H9 (cell line): ENCODE measurements around the gene MICA. TPM values are rescaled to one million over a fixed set of nuclear protein-coding genes. Genes with fewer than 3 reads are reported as not detected.
"Not testable (repeated sequence)": the region's sequence is repeated elsewhere in the genome, so short reads cannot be mapped to it uniquely, and the experiment has no call there.

Source experiments
- DNase-seq: peaks from one replicate; pipeline ENCODE4 v3.0.0-alpha.2; 2017
- H2AFZ ChIP-seq: one replicate; pipeline ENCODE4 v1.6.1; 2013; ENCODE audit warnings: mild to moderate bottlenecking, low read length, control low read depth, moderate library complexity
- H2AK5ac ChIP-seq: 2 replicates; pipeline ENCODE4 v1.6.1; 2013; ENCODE audit warnings: low read length, control low read depth, mixed read lengths; ENCODE audit not compliant: insufficient read length
- H2BK120ac ChIP-seq: one replicate; pipeline ENCODE4 v1.6.1; 2013; ENCODE audit warnings: low read depth, mild to moderate bottlenecking, low read length, control low read depth, inconsistent platforms; ENCODE audit not compliant: poor library complexity, severe bottlenecking
- H2BK12ac ChIP-seq: 2 replicates; pipeline ENCODE4 v1.6.1; 2013; ENCODE audit warnings: low read length, control low read depth, mixed read lengths, low read depth; ENCODE audit not compliant: insufficient read length
- H2BK15ac ChIP-seq: 2 replicates; pipeline ENCODE4 v1.6.1; 2013; ENCODE audit warnings: low read depth, low read length, control low read depth
- H2BK20ac ChIP-seq: one replicate; pipeline ENCODE4 v1.6.1; 2013; ENCODE audit warnings: low read depth, mild to moderate bottlenecking, low read length, control low read depth, inconsistent platforms; ENCODE audit not compliant: poor library complexity, severe bottlenecking
- H2BK5ac ChIP-seq: 2 replicates; pipeline ENCODE4 v1.6.1; 2013; ENCODE audit warnings: low read length, control low read depth, mixed read lengths; ENCODE audit not compliant: insufficient read length
- H3K14ac ChIP-seq: 2 replicates; pipeline ENCODE4 v1.6.1; 2013; ENCODE audit warnings: low read length, control low read depth; ENCODE audit not compliant: insufficient read depth
- H3K18ac ChIP-seq: 2 replicates; pipeline ENCODE4 v1.6.1; 2013; ENCODE audit warnings: low read depth, mild to moderate bottlenecking, mixed read lengths, low read length, control low read depth; ENCODE audit not compliant: insufficient read length
- H3K23ac ChIP-seq: 2 replicates; pipeline ENCODE4 v1.6.1; 2013; ENCODE audit warnings: low read length, control low read depth, mixed read lengths, low read depth; ENCODE audit not compliant: insufficient read length
- H3K23me2 ChIP-seq: 2 replicates; pipeline ENCODE4 v1.6.1; 2013; ENCODE audit warnings: low read depth, mild to moderate bottlenecking, mixed read lengths, low read length, control low read depth; ENCODE audit not compliant: insufficient read length, poor library complexity, severe bottlenecking
- H3K27ac ChIP-seq: 2 replicates; pipeline ENCODE4 v1.5.1; 2013; ENCODE audit warnings: low read length, control low read depth, mixed read lengths, low read depth; ENCODE audit not compliant: insufficient read length
- H3K27me3 ChIP-seq: 2 replicates; pipeline ENCODE4 v1.6.1; 2013; ENCODE audit warnings: low read length, control low read depth, inconsistent platforms; ENCODE audit not compliant: insufficient read depth
- H3K4ac ChIP-seq: 2 replicates; pipeline ENCODE4 v1.6.1; 2013; ENCODE audit warnings: low read depth, mild to moderate bottlenecking, control low read depth, inconsistent platforms, low read length, moderate library complexity
- H3K4me1 ChIP-seq: 2 replicates; pipeline ENCODE4 v1.6.1; 2013; ENCODE audit warnings: low read length, control low read depth, inconsistent platforms; ENCODE audit not compliant: insufficient read depth
- H3K4me2 ChIP-seq: 2 replicates; pipeline ENCODE4 v1.6.1; 2013; ENCODE audit warnings: low read length, control low read depth, mixed read lengths; ENCODE audit not compliant: insufficient read length, insufficient read depth
- H3K56ac ChIP-seq: 2 replicates; pipeline ENCODE4 v1.6.1; 2013; ENCODE audit warnings: low read depth, mild to moderate bottlenecking, mixed read lengths, low read length, control low read depth; ENCODE audit not compliant: insufficient read length
- H3K79me1 ChIP-seq: 2 replicates; pipeline ENCODE4 v1.6.1; 2013; ENCODE audit warnings: low read depth, mild to moderate bottlenecking, moderate library complexity, low read length, control low read depth, inconsistent platforms; ENCODE audit not compliant: insufficient read depth, poor library complexity, severe bottlenecking
- H3K79me2 ChIP-seq: 2 replicates; pipeline ENCODE4 v1.6.1; 2013; ENCODE audit warnings: low read length, control low read depth, inconsistent platforms; ENCODE audit not compliant: insufficient read depth
- H3K9ac ChIP-seq: 2 replicates; pipeline ENCODE4 v1.6.1; 2013; ENCODE audit warnings: low read length, control low read depth, mixed read lengths; ENCODE audit not compliant: insufficient read length; ENCODE audit errors: extremely low read depth
- H3K9me3 ChIP-seq: one replicate; pipeline ENCODE4 v1.6.1; 2013; ENCODE audit warnings: low read depth, low read length, inconsistent platforms; ENCODE audit not compliant: control insufficient read depth
- H3T11ph ChIP-seq: one replicate; pipeline ENCODE4 v1.6.1; 2013; ENCODE audit warnings: mild to moderate bottlenecking, low read length, control low read depth, inconsistent platforms
- H4K20me1 ChIP-seq: one replicate; pipeline ENCODE4 v1.6.1; 2013; ENCODE audit not compliant: control insufficient read depth, insufficient read length, insufficient read depth
- H4K5ac ChIP-seq: 2 replicates; pipeline ENCODE4 v1.6.1; 2013; ENCODE audit warnings: low read depth, mild to moderate bottlenecking, mixed read lengths, low read length, control low read depth; ENCODE audit not compliant: insufficient read length
- H4K8ac ChIP-seq: replicated peaks from 2 replicates; pipeline ENCODE4 v1.6.1; 2013; ENCODE audit warnings: low read length, control low read depth, mixed read lengths, low read depth; ENCODE audit not compliant: insufficient read length
- H4K91ac ChIP-seq: 2 replicates; pipeline ENCODE4 v1.6.1; 2013; ENCODE audit warnings: low read depth, mild to moderate bottlenecking, moderate library complexity, mixed read lengths, low read length, control low read depth; ENCODE audit not compliant: insufficient read length
- H3K27ac Mint-ChIP-seq, 3 experiments: 2 replicates in 2 of 3; 3 replicates in 1 of 3; pipeline ENCODE4 v1.8.0; 2020 to 2021; ENCODE audit warnings: mixed read lengths in 3 of 3, mild to moderate bottlenecking in 1 of 3, moderate library complexity in 1 of 3
- H3K27me3 Mint-ChIP-seq: 2 replicates; pipeline ENCODE4 v1.8.0; 2021; ENCODE audit warnings: low read depth, mild to moderate bottlenecking, moderate library complexity, mixed read lengths
- H3K36me3 Mint-ChIP-seq, 3 experiments: 2 replicates in 2 of 3; 3 replicates in 1 of 3; pipeline ENCODE4 v1.8.0; 2020 to 2021; ENCODE audit warnings: low read depth in 3 of 3, mixed read lengths in 3 of 3; ENCODE audit not compliant: insufficient read depth in 1 of 3
- H3K4me1 Mint-ChIP-seq, 2 experiments: 2 replicates each; pipeline ENCODE4 v1.8.0; 2020; ENCODE audit warnings: mixed read lengths in 2 of 2
- H3K4me3 Mint-ChIP-seq, 2 experiments: 2 replicates in 1 of 2; 3 replicates in 1 of 2; pipeline ENCODE4 v1.8.0; 2020 to 2021; ENCODE audit warnings: mild to moderate bottlenecking in 2 of 2, mixed read lengths in 2 of 2, moderate library complexity in 1 of 2
- H3K9me3 Mint-ChIP-seq, 2 experiments: 2 replicates in 1 of 2; 3 replicates in 1 of 2; pipeline ENCODE4 v1.8.0; 2020; ENCODE audit warnings: mild to moderate bottlenecking in 2 of 2, mixed read lengths in 2 of 2, moderate library complexity in 1 of 2
- WGBS: extraction: QIAGEN DNeasy Blood & Tissue Kit; methylation state at CpG from one replicate; pipeline ENCODE4 v1.1.7; 2013; ENCODE audit warnings: missing lambda C conversion rate, low lambda C conversion rate, mixed read lengths; ENCODE audit not compliant: insufficient read length; ENCODE audit errors: extremely low coverage; 5-methylcytosine and 5-hydroxymethylcytosine counted together
- total RNA-seq: library from RNA; stranded (reverse); gene quantifications from 2 replicates; pipeline ENCODE4 v1.2.1, GENCODE V29; 2021
- TF ChIP-seq, protein P1 (sequence below): fragments of 200-600 bp; sonication (generic); conservative IDR thresholded peaks from 3 replicates; pipeline ENCODE4 v1.8.0; 2021; ENCODE audit warnings: antibody characterized with exemption, mild to moderate bottlenecking

Gene MICA
- total RNA-seq, 1 experiment from 2014 or later: 8.5 TPM

DNA sequence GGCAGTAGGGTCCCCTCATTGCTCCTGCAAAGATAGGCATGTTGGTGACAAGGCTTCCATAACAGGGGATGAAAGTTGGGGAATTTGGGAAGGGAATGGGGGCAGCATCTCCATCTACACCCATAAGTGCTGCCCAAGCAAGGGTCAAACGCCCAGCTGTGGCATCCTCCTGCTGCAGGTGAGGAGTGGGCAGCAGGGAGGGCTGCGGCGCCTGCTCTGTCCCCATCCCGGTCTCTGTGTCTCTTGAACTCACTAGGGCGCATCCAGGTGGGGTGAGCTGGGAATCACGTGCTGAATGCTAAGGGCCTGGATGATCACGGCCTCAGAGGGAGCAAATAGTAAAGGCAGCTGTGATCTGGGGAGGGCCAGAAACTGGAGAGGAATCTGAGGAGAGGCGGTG lies 9.1 kb downstream of the MICA start:
- Histone ChIP-seq H2BK5ac (no peak overlapping the region), H3K23ac (no peak overlapping the region), H3K79me2 (peaks cover 10% of the 10 kb centered on the region; the same call in 1 of the 2 replicates)

DNA sequence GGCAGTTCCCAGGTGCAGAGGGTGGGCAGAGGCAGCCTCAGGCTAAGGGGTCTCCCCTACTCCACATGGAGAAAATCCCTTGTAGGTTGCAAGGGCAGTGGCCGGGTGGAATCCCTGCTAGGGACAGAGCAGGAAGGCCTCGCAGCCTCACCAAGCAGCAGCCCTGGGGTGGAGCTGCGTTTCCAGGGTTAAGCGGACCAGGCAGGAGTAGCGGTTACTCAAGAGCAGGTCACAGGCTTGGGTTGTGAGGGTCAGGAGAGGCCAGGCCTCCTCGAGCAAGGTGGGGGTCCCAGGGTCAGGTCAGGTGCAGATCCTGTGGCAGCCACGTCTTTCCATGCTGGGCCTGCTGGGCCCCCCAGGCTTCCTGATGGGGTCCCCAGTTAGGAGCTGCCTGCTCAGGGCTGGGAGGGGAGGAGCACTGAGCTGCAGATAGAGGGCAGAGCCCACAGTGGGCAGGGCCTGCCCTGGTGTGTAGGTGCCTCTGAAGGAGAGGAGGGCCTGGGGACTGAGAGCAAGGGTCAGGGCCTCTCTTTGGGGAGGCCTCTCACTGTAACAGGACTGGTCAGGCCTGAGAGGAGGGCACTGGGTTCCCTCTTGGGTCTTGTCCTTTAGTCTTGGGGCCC lies 10.9 kb downstream of the MICA start:
- peaks cover 29 to 49% (median 46%) of the 10 kb centered on the region in 3 experiments for H3K36me3 Mint-ChIP-seq
- not testable (repeated sequence) for H4K20me1 ChIP-seq, H3K14ac ChIP-seq, H3K18ac ChIP-seq, H3K4ac ChIP-seq, H2AFZ ChIP-seq, H3K9me3 ChIP-seq, H3K56ac ChIP-seq, H4K91ac ChIP-seq, H3K27me3 Mint-ChIP-seq, H3K79me2 ChIP-seq, H3K23me2 ChIP-seq, H3K9me3 Mint-ChIP-seq, H3K27ac ChIP-seq, H3K9ac ChIP-seq, H4K5ac ChIP-seq, H2BK5ac ChIP-seq, H4K8ac ChIP-seq, H3K4me2 ChIP-seq, H3K4me1 Mint-ChIP-seq, H2BK120ac ChIP-seq, H2BK15ac ChIP-seq, H3K27ac Mint-ChIP-seq, H2BK12ac ChIP-seq, H3K23ac ChIP-seq, H3T11ph ChIP-seq, H3K4me1 ChIP-seq, H2BK20ac ChIP-seq, DNase-seq, H2AK5ac ChIP-seq, H3K4me3 Mint-ChIP-seq, H3K27me3 ChIP-seq
- peaks cover 12% of the 10 kb centered on the region for H3K79me1 ChIP-seq
- WGBS: no CpG with 5 or more reads among the region's 7 CpGs

More for the DNA sequence above, 9.1 kb downstream of the MICA start:
- H4K91ac ChIP-seq: no peak overlapping the region
- H3K27ac Mint-ChIP-seq: peak overlapping the region in 1 of 3 experiments; percentile 65; a peak in 1 of 7 replicates
- TF ChIP-seq, protein P1, sequence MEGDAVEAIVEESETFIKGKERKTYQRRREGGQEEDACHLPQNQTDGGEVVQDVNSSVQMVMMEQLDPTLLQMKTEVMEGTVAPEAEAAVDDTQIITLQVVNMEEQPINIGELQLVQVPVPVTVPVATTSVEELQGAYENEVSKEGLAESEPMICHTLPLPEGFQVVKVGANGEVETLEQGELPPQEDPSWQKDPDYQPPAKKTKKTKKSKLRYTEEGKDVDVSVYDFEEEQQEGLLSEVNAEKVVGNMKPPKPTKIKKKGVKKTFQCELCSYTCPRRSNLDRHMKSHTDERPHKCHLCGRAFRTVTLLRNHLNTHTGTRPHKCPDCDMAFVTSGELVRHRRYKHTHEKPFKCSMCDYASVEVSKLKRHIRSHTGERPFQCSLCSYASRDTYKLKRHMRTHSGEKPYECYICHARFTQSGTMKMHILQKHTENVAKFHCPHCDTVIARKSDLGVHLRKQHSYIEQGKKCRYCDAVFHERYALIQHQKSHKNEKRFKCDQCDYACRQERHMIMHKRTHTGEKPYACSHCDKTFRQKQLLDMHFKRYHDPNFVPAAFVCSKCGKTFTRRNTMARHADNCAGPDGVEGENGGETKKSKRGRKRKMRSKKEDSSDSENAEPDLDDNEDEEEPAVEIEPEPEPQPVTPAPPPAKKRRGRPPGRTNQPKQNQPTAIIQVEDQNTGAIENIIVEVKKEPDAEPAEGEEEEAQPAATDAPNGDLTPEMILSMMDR: no peak
- H3K4me1 ChIP-seq: no peaks in the 10 kb centered on the region
- H3K23me2 ChIP-seq: no peaks in the 10 kb centered on the region
- no peak overlapping the region for H4K5ac ChIP-seq
- H3K4ac ChIP-seq: no peak overlapping the region
- no peak overlapping the region for H3K9ac ChIP-seq
- H2BK12ac ChIP-seq: no peak overlapping the region
- no peak for DNase-seq
- H3K36me3 Mint-ChIP-seq: peaks cover 29 to 47% (median 45%) of the 10 kb centered on the region in 3 experiments
- H3K9me3 ChIP-seq: no peaks in the 10 kb centered on the region
- H3K56ac ChIP-seq: no peak overlapping the region
- no peak overlapping the region for H3K14ac ChIP-seq
- no CpG with 5 or more reads among the region's 8 CpGs for WGBS
- no peak overlapping the region for H3K4me2 ChIP-seq
- H2AFZ ChIP-seq: no peak overlapping the region
- no peak overlapping the region for H4K8ac ChIP-seq
- no peaks in the 10 kb centered on the region for H3K27me3 ChIP-seq
- no peak overlapping the region for H3K27ac ChIP-seq
- H2BK20ac ChIP-seq: no peak overlapping the region
- no peaks in the 10 kb centered on the region for H3K27me3 Mint-ChIP-seq
- no peak overlapping the region for H2AK5ac ChIP-seq
- H3K9me3 Mint-ChIP-seq: no peaks in the 10 kb centered on the region; a peak in 1 of 5 replicates
- H3K4me3 Mint-ChIP-seq: no peak overlapping the region
- H3T11ph ChIP-seq: no peak overlapping the region
- no peak overlapping the region for H2BK120ac ChIP-seq
- no peak overlapping the region for H3K18ac ChIP-seq
- H2BK15ac ChIP-seq: no peak overlapping the region
- H3K4me1 Mint-ChIP-seq: 0 out of 4 replicates have a peak, but pooled peaks cover 2 to 3% of the 10 kb centered on the region in 2 experiments
- peaks cover 12% of the 10 kb centered on the region for H3K79me1 ChIP-seq
- no peaks in the 10 kb centered on the region for H4K20me1 ChIP-seq
